Loucy (cell line): ENCODE measurements around the gene TNFRSF19.

Experiments
- H2AFZ ChIP-seq: fragments of 200-600 bp; sonication (generic); 2 replicates; pipeline ENCODE4 v1.6.0; 2016; ENCODE audit warnings: antibody characterized with exemption, mild to moderate bottlenecking, low read length, moderate library complexity
- H3F3A ChIP-seq: fragments of 200-600 bp; 2 replicates; pipeline ENCODE4 v1.6.0; 2016; ENCODE audit warnings: antibody characterized with exemption, low read depth, mild to moderate bottlenecking
- H3K27me3 ChIP-seq: fragments of 200-600 bp; sonication (generic); 2 replicates; pipeline ENCODE4 v1.6.1; 2014; ENCODE audit warnings: low read length, mild to moderate bottlenecking; ENCODE audit not compliant: insufficient read depth, poor library complexity, severe bottlenecking
- H3K36me3 ChIP-seq: fragments of 200-600 bp; sonication (generic); 2 replicates; pipeline ENCODE4 v1.6.1; 2016; ENCODE audit warnings: low read length; ENCODE audit not compliant: insufficient read depth
- H3K4me1 ChIP-seq: fragments of 200-600 bp; sonication (generic); 2 replicates; pipeline ENCODE4 v1.5.1; 2014; ENCODE audit warnings: low read length, mild to moderate bottlenecking; ENCODE audit not compliant: insufficient read depth, poor library complexity, severe bottlenecking
- H3K4me2 ChIP-seq: fragments of 200-600 bp; sonication (generic); 2 replicates; pipeline ENCODE4 v1.6.0; 2014; ENCODE audit warnings: antibody characterized with exemption, low read length, low read depth, mild to moderate bottlenecking; ENCODE audit not compliant: poor library complexity, severe bottlenecking
- H3K4me3 ChIP-seq: fragments of 200-600 bp; sonication (generic); 2 replicates; pipeline ENCODE4 v1.5.1; 2014; ENCODE audit warnings: low read length, mild to moderate bottlenecking, mixed read lengths; ENCODE audit not compliant: poor library complexity, severe bottlenecking
- H3K79me2 ChIP-seq: fragments of 200-600 bp; sonication (generic); 2 replicates; pipeline ENCODE4 v1.6.1; 2014; ENCODE audit warnings: low read length; ENCODE audit not compliant: insufficient read depth
- H3K9ac ChIP-seq: fragments of 200-600 bp; sonication (generic); 2 replicates; pipeline ENCODE4 v1.6.0; 2014; ENCODE audit warnings: mild to moderate bottlenecking, low read depth, low read length, moderate library complexity; ENCODE audit not compliant: poor library complexity, severe bottlenecking
- H3K9me2 ChIP-seq: fragments of 200-600 bp; sonication (generic); replicated peaks from 2 replicates; pipeline ENCODE4 v1.6.1; 2016; ENCODE audit warnings: low read depth, low read length, mixed read lengths
- H3K9me3 ChIP-seq: fragments of 200-600 bp; sonication (generic); 2 replicates; pipeline ENCODE4 v1.6.1; 2014; ENCODE audit warnings: mild to moderate bottlenecking, antibody characterized with exemption, low read length, low read depth; ENCODE audit not compliant: insufficient read depth
- H4K20me1 ChIP-seq: fragments of 200-600 bp; sonication (generic); 2 replicates; pipeline ENCODE4 v1.6.0; 2014; ENCODE audit warnings: antibody characterized with exemption, low read length, mild to moderate bottlenecking; ENCODE audit not compliant: insufficient read depth, poor library complexity, severe bottlenecking
- EZH2phosphoT487 ChIP-seq: fragments of 200-600 bp; IDR thresholded peaks from 2 replicates; pipeline ENCODE4 v1.6.1; 2018; ENCODE audit warnings: antibody characterized with exemption, mild to moderate bottlenecking, moderate library complexity, borderline replicate concordance
- TF ChIP-seq, protein P1 (sequence below): fragments of 200-600 bp; sonication (generic); conservative IDR thresholded peaks from 2 replicates; pipeline ENCODE4 v1.5.1; 2014; ENCODE audit warnings: mild to moderate bottlenecking, antibody characterized with exemption, low read length

TNFRSF19 gene

DNA sequence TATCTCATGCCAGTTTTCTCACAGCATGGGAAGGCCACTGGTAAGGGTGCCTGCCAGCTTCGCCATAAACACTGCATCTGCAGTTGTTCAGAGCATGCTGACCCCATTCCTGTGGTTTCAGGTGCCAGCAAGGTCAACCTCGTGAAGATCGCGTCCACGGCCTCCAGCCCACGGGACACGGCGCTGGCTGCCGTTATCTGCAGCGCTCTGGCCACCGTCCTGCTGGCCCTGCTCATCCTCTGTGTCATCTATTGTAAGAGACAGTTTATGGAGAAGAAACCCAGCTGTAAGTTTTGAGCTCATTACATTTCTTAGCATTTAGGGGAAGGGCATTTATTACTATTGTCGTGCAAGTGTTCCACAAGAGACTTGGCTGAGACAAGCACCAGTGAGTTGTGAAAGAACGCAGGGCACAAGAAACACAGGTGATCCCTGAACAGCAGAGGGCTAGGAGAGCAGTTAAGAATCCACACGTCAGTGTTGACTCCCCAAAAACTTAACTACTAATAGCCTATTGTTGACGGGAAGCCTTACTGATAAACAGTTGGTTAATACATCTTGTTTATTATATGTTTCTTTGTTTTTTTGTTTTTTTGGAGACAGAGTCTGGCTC is 88.8 kb downstream of the TNFRSF19 start:
- Histone ChIP-seq H3K4me1 (no peaks in the 10 kb centered on the region), H3K36me3 (no peaks in the 10 kb centered on the region), H3K9me3 (no peaks in the 10 kb centered on the region), H3K4me2 (no peak overlapping the region), H3K79me2 (no peaks in the 10 kb centered on the region), H3K9me2 (no peaks in the 10 kb centered on the region), H3K4me3 (no peak overlapping the region), H3K27me3 (peaks cover 57% of the 10 kb centered on the region), H3K9ac (no peak overlapping the region), H2AFZ (no peak overlapping the region), H4K20me1 (no peaks in the 10 kb centered on the region), H3F3A (no peaks in the 10 kb centered on the region)
- no peak for TF ChIP-seq EZH2phosphoT487
- TF ChIP-seq, protein P1, sequence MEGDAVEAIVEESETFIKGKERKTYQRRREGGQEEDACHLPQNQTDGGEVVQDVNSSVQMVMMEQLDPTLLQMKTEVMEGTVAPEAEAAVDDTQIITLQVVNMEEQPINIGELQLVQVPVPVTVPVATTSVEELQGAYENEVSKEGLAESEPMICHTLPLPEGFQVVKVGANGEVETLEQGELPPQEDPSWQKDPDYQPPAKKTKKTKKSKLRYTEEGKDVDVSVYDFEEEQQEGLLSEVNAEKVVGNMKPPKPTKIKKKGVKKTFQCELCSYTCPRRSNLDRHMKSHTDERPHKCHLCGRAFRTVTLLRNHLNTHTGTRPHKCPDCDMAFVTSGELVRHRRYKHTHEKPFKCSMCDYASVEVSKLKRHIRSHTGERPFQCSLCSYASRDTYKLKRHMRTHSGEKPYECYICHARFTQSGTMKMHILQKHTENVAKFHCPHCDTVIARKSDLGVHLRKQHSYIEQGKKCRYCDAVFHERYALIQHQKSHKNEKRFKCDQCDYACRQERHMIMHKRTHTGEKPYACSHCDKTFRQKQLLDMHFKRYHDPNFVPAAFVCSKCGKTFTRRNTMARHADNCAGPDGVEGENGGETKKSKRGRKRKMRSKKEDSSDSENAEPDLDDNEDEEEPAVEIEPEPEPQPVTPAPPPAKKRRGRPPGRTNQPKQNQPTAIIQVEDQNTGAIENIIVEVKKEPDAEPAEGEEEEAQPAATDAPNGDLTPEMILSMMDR: no peak

GRCh38 chr13:23660249-23660648 is 90.0 kb downstream of the TNFRSF19 start:
- Histone ChIP-seq H3F3A (no peaks in the 10 kb centered on the region), H3K4me2 (no peak overlapping the region), H3K4me1 (no peaks in the 10 kb centered on the region), H3K79me2 (no peaks in the 10 kb centered on the region), H3K9me3 (no peaks in the 10 kb centered on the region), H3K36me3 (no peaks in the 10 kb centered on the region), H3K4me3 (no peak overlapping the region), H2AFZ (no peak overlapping the region), H3K9me2 (no peaks in the 10 kb centered on the region), H4K20me1 (no peaks in the 10 kb centered on the region), H3K9ac (no peak overlapping the region), H3K27me3 (peaks cover 45% of the 10 kb centered on the region)
- TF ChIP-seq, protein P1: no peak
- TF ChIP-seq EZH2phosphoT487: no peak

DNA sequence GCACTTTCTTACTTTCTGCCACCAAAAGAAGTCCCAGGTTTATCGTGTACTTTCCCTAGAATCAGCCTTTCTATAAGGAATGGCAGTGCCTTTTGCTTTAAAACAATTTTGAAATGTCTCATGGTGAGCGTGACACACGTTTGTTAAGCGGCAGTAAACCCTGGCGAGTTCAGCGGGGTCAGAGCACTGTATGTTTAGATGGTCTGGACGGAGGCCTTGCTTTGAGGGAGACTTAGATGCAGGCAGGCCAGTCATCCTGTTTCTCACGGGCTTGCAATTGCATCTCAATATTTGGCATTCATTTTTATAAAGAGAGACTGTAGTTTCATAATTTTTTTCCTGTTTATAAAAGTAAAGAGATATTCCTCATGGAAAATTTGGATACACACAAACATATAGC is 96.4 kb downstream of the TNFRSF19 start:
- Histone ChIP-seq H3K27me3 (peaks cover 10% of the 10 kb centered on the region), H3K4me1 (no peaks in the 10 kb centered on the region), H3K9me2 (no peaks in the 10 kb centered on the region), H3K9ac (no peak overlapping the region), H2AFZ (no peak overlapping the region), H3K4me3 (no peak overlapping the region), H3K79me2 (no peaks in the 10 kb centered on the region), H3K9me3 (no peaks in the 10 kb centered on the region), H3K4me2 (no peak overlapping the region), H4K20me1 (no peaks in the 10 kb centered on the region), H3K36me3 (no peaks in the 10 kb centered on the region), H3F3A (no peaks in the 10 kb centered on the region)
- TF ChIP-seq, protein P1: no peak
- no peak for TF ChIP-seq EZH2phosphoT487
